ENCODE results near the gene NUP210. TPM values are rescaled to one million over a fixed set of nuclear protein-coding genes. Genes with fewer than 3 reads are reported as not detected.

The NUP210 gene
- total and polyA plus RNA-seq, 2 donors (not counting 3 experiments of a cell fraction or from before 2014, with no cell fraction given): 0.14 to 0.84 TPM

- Histone ChIP-seq H3K9me3 (replicated peaks; ENCODE audit: control insufficient read depth, insufficient read depth, low read length) (no peaks in the 10 kb centered on the region), H3K36me3 (ENCODE audit: control insufficient read depth in 2 of 2, extremely low read depth in 1 of 2, insufficient read depth in 2 of 2, low read length in 2 of 2) (no peaks in the 10 kb centered on the region), H3K79me2 (ENCODE audit: control insufficient read depth, insufficient read depth, low read length) (no peaks in the 10 kb centered on the region), H4K20me1 (replicated peaks; ENCODE audit: control insufficient read depth, extremely low read depth, insufficient read depth, low read length) (no peaks in the 10 kb centered on the region), H3K27ac (ENCODE audit: insufficient read depth, low read depth, low read length) (no peak overlapping the region), H3K27me3 (ENCODE audit: control insufficient read depth in 2 of 2, insufficient read depth in 2 of 2, low read length in 2 of 2) (no peaks in the 10 kb centered on the region), H3K4me1 (ENCODE audit: control insufficient read depth, extremely low read depth, insufficient read depth, low read length) (no peaks in the 10 kb centered on the region), H3K4me2 (ENCODE audit: insufficient read depth, low read length) (no peak overlapping the region), H2AFZ (ENCODE audit: low read depth, low read length) (no peak overlapping the region), H3K4me3 (replicated peaks in 1 of 3; ENCODE audit: insufficient read depth in 1 of 3, low read depth in 1 of 3, low read length in 3 of 3) (no peak overlapping the region), H3K9ac (replicated peaks; ENCODE audit: extremely low read depth, insufficient read depth, low read length) (no peak overlapping the region), H3K9me1 (replicated peaks; ENCODE audit: control insufficient read depth, extremely low read depth, insufficient read depth, low read length) (no peaks in the 10 kb centered on the region)
- dilution Hi-C loops (cut with MboI; ENCODE audit: extremely low pct_ligation_motif_present, low sequenced_read_pairs): no loop called here
- no TSS peak for BruUV-seq (replicated peaks)
- TF ChIP-seq FOS (IDR thresholded peaks at IDR 0.05; ENCODE audit: borderline replicate concordance, insufficient read depth, low read length): no peak
- no peak for TF ChIP-seq POLR2A (IDR thresholded peaks at IDR 0.05; ENCODE audit: low read depth, low read length)
- no peak for TF ChIP-seq POLR2AphosphoS5 (IDR thresholded peaks at IDR 0.05; ENCODE audit: insufficient read depth, low read depth, low read length)
- no peak for TF ChIP-seq JUN (IDR thresholded peaks at IDR 0.05; ENCODE audit: borderline replicate concordance, insufficient read depth, insufficient read length, low read depth)
- no peak for TF ChIP-seq MYC (IDR thresholded peaks at IDR 0.05; ENCODE audit: low read depth, low read length)
- no peak for TF ChIP-seq EZH2 (IDR thresholded peaks at IDR 0.05; ENCODE audit: borderline replicate concordance, low read depth, low read length, severe bottlenecking)
- no peak for TF ChIP-seq GATA2 (IDR thresholded peaks at IDR 0.05; ENCODE audit: insufficient read depth, insufficient read length, low read depth, low read length)
- POLR2A ChIA-PET: no interaction called here
- FAIRE-seq: no peak
- CTCF ChIA-PET: no interaction called here
- DNase-seq (ENCODE audit: low read depth, low spot score): no peak
- intact Hi-C loops (cut with micrococcal nuclease): no loop called here
These were observed 146.0 kb downstream of the NUP210 start for GRCh38 chr3:13274125-13274524.

DNA sequence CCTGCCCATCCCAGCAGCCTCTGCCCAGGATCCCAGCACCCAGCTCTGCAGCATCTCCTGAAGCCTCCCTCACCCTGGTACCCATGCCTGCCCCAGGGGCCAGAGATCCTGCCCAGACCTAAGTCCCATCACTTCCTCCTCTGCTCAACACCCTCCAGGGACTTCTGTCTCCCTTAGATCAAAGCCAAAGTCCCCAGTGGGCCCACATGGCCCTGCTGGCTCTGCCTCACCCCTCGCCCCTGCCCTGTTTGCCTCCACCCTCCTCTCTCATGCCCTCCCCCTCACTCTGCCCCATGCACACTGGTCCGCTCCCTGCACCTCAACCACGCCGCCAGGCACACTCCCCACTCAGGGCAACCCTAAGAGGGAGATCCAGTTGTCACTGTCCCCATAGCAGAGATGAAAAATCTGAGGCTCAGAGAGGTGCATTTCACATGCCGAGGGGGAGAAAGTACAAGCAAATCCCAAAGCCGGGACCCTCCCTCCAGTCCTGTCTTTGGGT lies 146.5 kb downstream of the NUP210 start:
- H3K4me2 ChIP-seq (ENCODE audit: insufficient read depth, low read length): no peak overlapping the region
- no TSS peak for BruUV-seq (replicated peaks)
- no peaks in the 10 kb centered on the region for H3K27me3 ChIP-seq (ENCODE audit: control insufficient read depth in 2 of 2, insufficient read depth in 2 of 2, low read length in 2 of 2)
- FAIRE-seq (no peak), DNase-seq (ENCODE audit: low read depth, low spot score) (no peak)
- no peaks in the 10 kb centered on the region for H4K20me1 ChIP-seq (replicated peaks; ENCODE audit: control insufficient read depth, extremely low read depth, insufficient read depth, low read length)
- no peaks in the 10 kb centered on the region for H3K9me1 ChIP-seq (replicated peaks; ENCODE audit: control insufficient read depth, extremely low read depth, insufficient read depth, low read length)
- no peaks in the 10 kb centered on the region for H3K4me1 ChIP-seq (ENCODE audit: control insufficient read depth, extremely low read depth, insufficient read depth, low read length)
- TF ChIP-seq JUN (IDR thresholded peaks at IDR 0.05; ENCODE audit: borderline replicate concordance, insufficient read depth, insufficient read length, low read depth) (no peak), EZH2 (IDR thresholded peaks at IDR 0.05; ENCODE audit: borderline replicate concordance, low read depth, low read length, severe bottlenecking) (no peak), GATA2 (IDR thresholded peaks at IDR 0.05; ENCODE audit: insufficient read depth, insufficient read length, low read depth, low read length) (no peak), MYC (IDR thresholded peaks at IDR 0.05; ENCODE audit: low read depth, low read length) (no peak), POLR2A (IDR thresholded peaks at IDR 0.05; ENCODE audit: low read depth, low read length) (no peak), POLR2AphosphoS5 (IDR thresholded peaks at IDR 0.05; ENCODE audit: insufficient read depth, low read depth, low read length) (no peak), FOS (IDR thresholded peaks at IDR 0.05; ENCODE audit: borderline replicate concordance, insufficient read depth, low read length) (no peak)
- TF ChIP-seq, protein P1, sequence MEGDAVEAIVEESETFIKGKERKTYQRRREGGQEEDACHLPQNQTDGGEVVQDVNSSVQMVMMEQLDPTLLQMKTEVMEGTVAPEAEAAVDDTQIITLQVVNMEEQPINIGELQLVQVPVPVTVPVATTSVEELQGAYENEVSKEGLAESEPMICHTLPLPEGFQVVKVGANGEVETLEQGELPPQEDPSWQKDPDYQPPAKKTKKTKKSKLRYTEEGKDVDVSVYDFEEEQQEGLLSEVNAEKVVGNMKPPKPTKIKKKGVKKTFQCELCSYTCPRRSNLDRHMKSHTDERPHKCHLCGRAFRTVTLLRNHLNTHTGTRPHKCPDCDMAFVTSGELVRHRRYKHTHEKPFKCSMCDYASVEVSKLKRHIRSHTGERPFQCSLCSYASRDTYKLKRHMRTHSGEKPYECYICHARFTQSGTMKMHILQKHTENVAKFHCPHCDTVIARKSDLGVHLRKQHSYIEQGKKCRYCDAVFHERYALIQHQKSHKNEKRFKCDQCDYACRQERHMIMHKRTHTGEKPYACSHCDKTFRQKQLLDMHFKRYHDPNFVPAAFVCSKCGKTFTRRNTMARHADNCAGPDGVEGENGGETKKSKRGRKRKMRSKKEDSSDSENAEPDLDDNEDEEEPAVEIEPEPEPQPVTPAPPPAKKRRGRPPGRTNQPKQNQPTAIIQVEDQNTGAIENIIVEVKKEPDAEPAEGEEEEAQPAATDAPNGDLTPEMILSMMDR (IDR thresholded peaks at IDR 0.05; ENCODE audit: extremely low read depth in 1 of 2, insufficient read depth in 1 of 2, low read depth in 1 of 2, low read length in 2 of 2): no peak
- TF ChIP-seq, protein P2, sequence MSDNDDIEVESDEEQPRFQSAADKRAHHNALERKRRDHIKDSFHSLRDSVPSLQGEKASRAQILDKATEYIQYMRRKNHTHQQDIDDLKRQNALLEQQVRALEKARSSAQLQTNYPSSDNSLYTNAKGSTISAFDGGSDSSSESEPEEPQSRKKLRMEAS (IDR thresholded peaks at IDR 0.05; ENCODE audit: insufficient read depth, insufficient read length): no peak
- CTCF ChIA-PET: no interaction called here
- H3K9ac ChIP-seq (replicated peaks; ENCODE audit: extremely low read depth, insufficient read depth, low read length): no peak overlapping the region
- H3K4me3 ChIP-seq (replicated peaks in 1 of 3; ENCODE audit: insufficient read depth in 1 of 3, low read depth in 1 of 3, low read length in 3 of 3): no peak overlapping the region
- no peaks in the 10 kb centered on the region for H3K79me2 ChIP-seq (ENCODE audit: control insufficient read depth, insufficient read depth, low read length)
- no peaks in the 10 kb centered on the region for H3K9me3 ChIP-seq (replicated peaks; ENCODE audit: control insufficient read depth, insufficient read depth, low read length)
- no peak overlapping the region for H3K27ac ChIP-seq (ENCODE audit: insufficient read depth, low read depth, low read length)
- POLR2A ChIA-PET: no interaction called here
- intact Hi-C loops (cut with micrococcal nuclease) (no loop called here), dilution Hi-C loops (cut with MboI; ENCODE audit: extremely low pct_ligation_motif_present, low sequenced_read_pairs) (no loop called here)
- no peak overlapping the region for H2AFZ ChIP-seq (ENCODE audit: low read depth, low read length)
- no peaks in the 10 kb centered on the region for H3K36me3 ChIP-seq (ENCODE audit: control insufficient read depth in 2 of 2, extremely low read depth in 1 of 2, insufficient read depth in 2 of 2, low read length in 2 of 2)

All from endothelial cell of umbilical vein (primary cell).